Gastroesophageal sphincter (tissue), 4 donors: ENCODE data around the gene TNC. TPM values are rescaled to one million over a fixed set of nuclear protein-coding genes. Genes with fewer than 3 reads are reported as not detected.

Experiments
- ATAC-seq: fragments of 150-250 bp; one replicate; pipeline ENCODE4 v1.9.1; 2016; ENCODE audit warnings: mild to moderate bottlenecking, moderate library complexity
- H3K27ac ChIP-seq, 4 donors: fragments of 200-600 bp; sonication (generic) in 3 of 4; 1 replicate in 3 of 4; 2 replicates in 1 of 4; pipeline ENCODE4 v1.5.1; 2016 to 2019
- H3K27me3 ChIP-seq: fragments of 200-600 bp; sonication (generic); one replicate; pipeline ENCODE4 v1.5.1; 2019
- H3K36me3 ChIP-seq, 2 donors: fragments of 200-600 bp; sonication (generic); one replicate each; pipeline ENCODE4 v1.5.1; 2019; ENCODE audit warnings: control low read depth in 1 of 2
- H3K4me1 ChIP-seq, 3 donors: fragments of 200-600 bp; sonication (generic); 1 replicate in 2 of 3; 2 replicates in 1 of 3; pipeline ENCODE4 v1.5.1; 2016 to 2019; ENCODE audit warnings: control low read depth in 2 of 3
- H3K4me3 ChIP-seq, 2 donors: fragments of 200-600 bp; sonication (generic); one replicate each; pipeline ENCODE4 v1.5.1; 2019; ENCODE audit warnings: mild to moderate bottlenecking in 1 of 2, moderate library complexity in 1 of 2
- H3K9me3 ChIP-seq, 3 donors: fragments of 200-600 bp; sonication (generic); one replicate each; pipeline ENCODE4 v1.5.1; 2017 to 2019; ENCODE audit warnings: control low read depth in 2 of 3
- CTCF ChIP-seq, 4 experiments: fragments of 200-600 bp in 2 of 4; fragments of 450-650 bp in 2 of 4; sonication (generic) in 1 of 4; IDR thresholded peaks; one replicate each; pipeline ENCODE4 v1.5.1; 2017 to 2019; ENCODE audit warnings: antibody characterized with exemption in 4 of 4, mild to moderate bottlenecking in 2 of 4, moderate library complexity in 2 of 4
- EP300 ChIP-seq: sonication (generic); formaldehyde crosslinking; IDR thresholded peaks from one replicate; pipeline ENCODE4 v1.6.1; 2017; ENCODE audit warnings: antibody characterized with exemption, mild to moderate bottlenecking
- POLR2A ChIP-seq, 2 donors: fragments of 450-650 bp; IDR thresholded peaks; one replicate each; pipeline ENCODE4 v1.6.1; 2017; ENCODE audit warnings: antibody characterized with exemption in 2 of 2, mild to moderate bottlenecking in 2 of 2, moderate library complexity in 1 of 2
- POLR2AphosphoS5 ChIP-seq: sonication (generic); formaldehyde crosslinking; IDR thresholded peaks from one replicate; pipeline ENCODE4 v1.6.1; 2017; ENCODE audit warnings: antibody characterized with exemption
- WGBS, 2 donors: methylation state at CpG; one replicate each; pipeline ENCODE4 v1.1.5; 2018; ENCODE audit warnings: low coverage in 1 of 2; 5-methylcytosine and 5-hydroxymethylcytosine counted together
- total RNA-seq, 4 donors: library from RNA; depleted of rRNA; stranded (reverse); fragments of >200 nt; gene quantifications; one replicate each; pipeline ENCODE4 v1.1.0, GENCODE V29; 2016

The TNC gene
- total RNA-seq, 4 donors from 2014 or later, result 194 to 799 (median 466) TPM

GRCh38 chr9:115071176-115071575 is 46.8 kb downstream of the TNC start:
- no peaks in the 10 kb centered on the region for H3K9me3 ChIP-seq
- H3K4me1 ChIP-seq, result peaks cover 7 to 38% (median 8%) of the 10 kb centered on the region in 3 donors
- WGBS, 2 donors, result 88 to 98% methylated on average over 4 of the region's 4 CpGs
- H3K27ac ChIP-seq, result peak overlapping the region in 2 of 4 donors; percentile 87
- H3K4me3 ChIP-seq, result no peak overlapping the region
- H3K36me3 ChIP-seq, result peaks cover 0 to 53% of the 10 kb centered on the region in 2 donors
- no peak for ATAC-seq
- TF ChIP-seq CTCF (IDR thresholded peaks at IDR 0.05) (no peak), POLR2A (IDR thresholded peaks at IDR 0.05) (no peak), POLR2AphosphoS5 (no peak), EP300 (no peak)
- H3K27me3 ChIP-seq, result no peaks in the 10 kb centered on the region

GRCh38 chr9:115069771-115070170 is 48.2 kb downstream of the TNC start:
- no CpG with 5 or more reads among the region's 1 CpG for WGBS, 2 donors
- H3K27ac ChIP-seq, result peak overlapping the region; percentile 76 to 92 (median 87)
- no peaks in the 10 kb centered on the region for H3K27me3 ChIP-seq
- no peak overlapping the region for H3K4me3 ChIP-seq
- no peak for TF ChIP-seq EP300
- TF ChIP-seq POLR2A (IDR thresholded peaks at IDR 0.05), result no peak
- H3K9me3 ChIP-seq, result no peaks in the 10 kb centered on the region
- H3K4me1 ChIP-seq, result peaks cover 7 to 52% (median 8%) of the 10 kb centered on the region in 3 donors
- peaks cover 0 to 39% of the 10 kb centered on the region in 2 donors for H3K36me3 ChIP-seq
- no peak for ATAC-seq

- no peak overlapping the region for H3K4me3 ChIP-seq
- peaks cover 0 to 35% of the 10 kb centered on the region in 2 donors for H3K36me3 ChIP-seq
Observed at GRCh38 chr9:115069302-115069701, 48.7 kb downstream of the TNC start.

GRCh38 chr9:115068031-115068430 is 49.9 kb downstream of the TNC start:
- ATAC-seq, result no peak
- TF ChIP-seq POLR2AphosphoS5, result no peak
- no peak for TF ChIP-seq POLR2A (IDR thresholded peaks at IDR 0.05)
- TF ChIP-seq CTCF (IDR thresholded peaks at IDR 0.05), result no peak
- TF ChIP-seq EP300, result no peak
- Histone ChIP-seq H3K27me3 (no peaks in the 10 kb centered on the region), H3K4me1 (peaks cover 19 to 69% (median 20%) of the 10 kb centered on the region in 3 donors), H3K4me3 (no peak overlapping the region), H3K36me3 (peaks cover 0 to 22% of the 10 kb centered on the region in 2 donors), H3K27ac (peak overlapping the region; percentile 87 to 94 (median 90)), H3K9me3 (no peaks in the 10 kb centered on the region)

More at GRCh38 chr9:115069302-115069701, 48.7 kb downstream of the TNC start:
- ATAC-seq, result no peak
- H3K4me1 ChIP-seq, result peaks cover 11 to 56% (median 12%) of the 10 kb centered on the region in 3 donors
- H3K27ac ChIP-seq, result peak overlapping the region; percentile 87 to 94 (median 90)
- no peak for TF ChIP-seq POLR2AphosphoS5
- TF ChIP-seq EP300, result no peak
- TF ChIP-seq CTCF (IDR thresholded peaks at IDR 0.05), result no peak
- TF ChIP-seq POLR2A (IDR thresholded peaks at IDR 0.05), result no peak
- no peaks in the 10 kb centered on the region for H3K9me3 ChIP-seq
- H3K27me3 ChIP-seq, result no peaks in the 10 kb centered on the region
- 43% methylated on average over 1 of the region's 2 CpGs; no CpG with 5 or more reads in 1 of the 2 donors for WGBS, 2 donors

- 0 to 12% methylated on average over 2 of the region's 5 CpGs for WGBS, 2 donors
- Histone ChIP-seq H3K9me3 (no peaks in the 10 kb centered on the region), H3K4me3 (no peak overlapping the region), H3K27ac (peak overlapping the region; percentile 87 to 95 (median 90)), H3K36me3 (peaks cover 0 to 8% of the 10 kb centered on the region in 2 donors), H3K4me1 (peaks cover 19 to 66% (median 21%) of the 10 kb centered on the region in 3 donors), H3K27me3 (no peaks in the 10 kb centered on the region)
- ATAC-seq, result peak; percentile 62
- TF ChIP-seq EP300, result no peak
- peak; percentile 62 for TF ChIP-seq POLR2AphosphoS5
Observed at GRCh38 chr9:115063058-115063845, 54.7 kb downstream of the TNC start.
